ENCODE results near the gene EGFLAM.

- no peak for TF ChIP-seq CTCF (IDR thresholded peaks at IDR 0.05)
- no peak for TF ChIP-seq EP300 (IDR thresholded peaks at IDR 0.05; ENCODE audit: low read depth)
- no peak for TF ChIP-seq POLR2AphosphoS5 (IDR thresholded peaks at IDR 0.05)
Observed at GRCh38 chr5:38384396-38384795, 126.0 kb downstream of the EGFLAM start.
